GDM1 (cell line): ENCODE results near the gene RAB36.

ENCODE experiments used
- DNase-seq: peaks from one replicate; lab custom pipeline; 2025; lab: John Stamatoyannopoulos, UW

Gene RAB36

DNA sequence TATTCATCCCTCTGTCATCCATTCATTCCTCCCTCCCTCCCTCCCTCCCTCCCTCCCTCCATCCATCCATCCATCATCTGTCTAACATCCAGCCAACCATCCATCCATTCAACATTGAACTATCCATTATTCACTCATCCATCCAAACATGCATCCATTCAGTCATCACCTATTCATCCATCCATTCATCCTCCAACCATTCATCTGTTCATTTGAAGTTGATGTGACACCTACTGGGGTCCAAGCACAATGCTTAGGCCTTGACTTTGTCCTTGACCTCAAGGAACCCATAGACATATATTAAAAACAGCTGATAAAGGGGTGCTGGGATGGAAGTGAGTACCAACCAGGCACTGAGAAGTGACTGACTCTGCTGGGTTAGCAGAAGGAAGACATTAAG is 61.6 kb downstream of the RAB36 start:
- no peak for DNase-seq

DNA sequence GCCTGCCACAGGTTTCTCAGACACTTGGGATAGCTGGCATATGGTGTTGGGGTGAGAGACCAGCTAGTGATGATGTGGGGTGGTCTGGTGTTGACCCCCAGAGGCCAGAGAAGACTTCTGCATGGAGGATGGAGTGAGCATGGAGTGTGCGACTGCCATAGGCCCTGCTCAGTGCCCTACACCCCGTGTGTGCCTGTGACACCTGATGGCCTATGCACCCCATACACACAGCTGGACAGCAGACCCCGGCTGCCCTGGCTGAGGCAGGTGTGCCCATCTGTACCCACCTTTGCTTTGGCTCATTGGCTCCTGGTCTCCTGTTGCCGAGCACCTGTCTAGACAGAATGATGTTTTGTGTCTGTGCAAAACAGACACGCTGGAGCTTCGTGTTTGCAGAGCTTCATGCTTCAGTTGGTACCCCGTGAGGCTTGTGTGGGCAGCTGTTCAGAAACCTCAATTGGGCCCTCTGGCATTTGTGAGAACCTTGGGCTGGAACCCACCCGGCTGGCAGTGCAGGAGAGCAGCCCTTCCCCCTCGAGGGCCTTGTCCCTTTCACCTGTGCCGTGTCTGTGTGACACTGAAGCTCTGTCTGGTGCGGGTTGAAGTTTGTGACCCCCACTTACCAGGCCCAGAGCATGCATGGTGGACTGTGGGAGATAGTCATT is 62.6 kb downstream of the RAB36 start:
- no peak for DNase-seq

DNA sequence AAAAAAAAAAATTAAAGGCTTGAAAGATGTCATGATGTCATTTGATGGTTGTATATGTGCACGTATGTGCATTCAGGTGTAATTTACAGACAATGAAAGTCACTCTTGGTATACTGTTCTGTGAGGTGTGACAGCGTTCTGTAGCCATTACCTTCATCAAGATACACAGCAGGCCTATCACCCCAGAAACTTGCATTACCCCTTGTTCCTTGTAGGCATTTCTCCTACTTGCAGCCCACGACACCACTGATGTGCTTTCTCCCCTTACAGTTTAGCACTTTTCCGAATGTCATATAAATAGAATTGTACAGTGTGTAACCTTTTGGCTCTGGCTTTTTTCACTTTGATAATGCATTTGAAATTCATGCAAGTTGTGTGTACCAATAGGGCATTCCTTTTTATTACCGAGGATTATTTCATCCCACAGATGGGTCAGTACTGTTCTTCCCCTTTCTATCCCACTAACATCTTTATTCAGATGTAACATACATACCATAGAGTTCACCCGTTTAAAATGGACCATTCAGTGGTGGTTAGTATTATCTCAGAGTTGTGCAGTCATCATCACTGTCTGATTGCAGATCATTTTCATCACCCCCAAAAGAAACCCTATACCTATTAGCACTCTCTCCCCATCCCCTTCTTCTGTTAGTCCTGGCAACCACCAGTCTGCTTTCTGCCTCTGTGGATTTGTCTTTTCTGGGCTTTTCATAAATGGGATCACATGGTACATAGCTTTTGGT is 65.3 kb downstream of the RAB36 start:
- no peak for DNase-seq

DNA sequence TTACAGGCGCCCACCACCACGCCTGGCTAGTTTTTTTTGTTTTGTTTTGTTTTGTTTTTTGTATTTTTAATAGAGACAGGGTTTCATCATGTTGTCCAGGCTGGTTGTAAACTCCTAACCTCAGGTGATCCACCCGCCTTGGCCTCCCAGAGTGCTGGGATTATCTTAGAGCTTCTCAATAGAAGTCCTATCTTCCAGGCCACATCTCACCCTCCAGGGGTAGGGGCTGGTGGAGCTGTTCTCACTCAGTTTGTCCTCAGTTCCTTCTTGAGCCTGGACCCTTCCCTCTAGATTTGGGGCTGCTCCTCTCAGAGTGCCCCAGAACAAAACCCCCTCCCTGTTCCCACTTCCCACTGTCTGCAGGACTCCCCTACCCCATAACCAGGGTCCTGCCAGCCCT is 66.3 kb downstream of the RAB36 start:
- no peak for DNase-seq

DNA sequence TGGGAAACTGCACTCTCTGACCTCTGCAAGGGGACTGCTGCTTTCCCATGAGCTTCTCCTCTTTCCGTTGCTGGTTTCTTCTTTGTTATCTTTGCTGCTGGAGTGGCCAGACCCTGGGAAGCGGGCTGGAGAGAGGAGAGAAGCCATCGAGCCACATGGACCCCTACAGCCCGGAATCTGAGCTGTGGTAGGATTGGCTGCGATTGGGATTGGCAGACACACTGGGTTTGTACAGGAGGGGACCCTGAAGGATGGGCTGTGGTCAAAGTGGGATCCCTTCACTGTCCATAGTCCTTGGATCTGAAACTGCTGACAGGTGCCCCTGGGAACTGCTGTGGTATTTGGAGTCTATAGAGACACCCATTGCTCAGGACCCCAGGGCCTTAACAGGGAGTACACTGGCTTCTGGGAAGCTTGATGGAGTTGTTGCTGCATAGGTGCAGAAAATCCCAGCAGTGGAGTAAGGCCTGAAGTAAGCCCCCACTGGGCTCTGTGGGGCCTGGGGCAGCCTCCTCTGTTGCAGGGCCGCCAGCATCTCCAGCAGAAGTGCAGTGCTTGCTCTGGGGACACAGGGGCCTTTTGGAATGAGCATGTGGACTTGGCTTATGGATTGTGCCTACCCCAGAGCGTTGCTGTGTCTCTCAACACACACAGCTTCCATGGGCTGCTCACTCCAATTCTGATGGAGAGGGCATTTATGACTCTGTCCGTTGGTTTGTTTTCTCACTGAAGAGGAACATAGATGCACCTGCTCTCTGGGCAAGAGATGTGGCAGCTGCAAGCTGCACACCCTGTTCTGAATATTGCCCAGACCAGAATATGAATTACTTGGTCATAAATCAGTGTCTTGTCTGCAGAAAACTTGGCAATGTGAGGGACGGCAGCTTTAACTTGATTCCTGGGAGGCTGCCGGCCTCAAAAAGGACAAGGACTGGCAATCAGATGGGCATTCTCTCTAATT is 67.1 kb downstream of the RAB36 start:
- no peak for DNase-seq

DNA sequence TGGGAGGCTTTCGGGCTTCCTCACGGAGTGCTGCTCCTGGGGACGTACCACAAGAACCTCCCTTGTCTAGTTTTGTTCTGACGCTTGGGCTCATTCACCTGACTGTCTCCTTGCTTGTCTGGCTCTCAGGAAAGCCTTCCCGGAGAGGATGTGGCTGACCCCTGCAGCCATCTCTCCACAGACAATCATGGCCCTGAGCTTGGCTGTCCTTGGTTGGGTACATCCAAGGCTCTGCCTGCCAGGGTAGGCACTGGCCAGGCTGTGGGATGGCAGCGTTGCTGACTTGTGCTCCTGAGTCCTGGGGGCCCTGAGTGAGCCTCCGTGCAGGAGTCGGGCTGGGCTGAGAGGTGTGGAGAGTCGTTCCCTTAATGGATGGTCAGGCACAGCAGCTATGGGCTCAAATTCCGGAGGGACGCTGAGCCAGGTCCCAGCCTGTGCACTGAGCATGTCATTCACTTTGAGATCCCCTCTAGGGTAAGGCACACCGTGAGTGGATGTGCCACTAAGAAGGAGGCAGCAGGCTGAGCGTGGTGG is 67.8 kb downstream of the RAB36 start:
- no peak for DNase-seq

DNA sequence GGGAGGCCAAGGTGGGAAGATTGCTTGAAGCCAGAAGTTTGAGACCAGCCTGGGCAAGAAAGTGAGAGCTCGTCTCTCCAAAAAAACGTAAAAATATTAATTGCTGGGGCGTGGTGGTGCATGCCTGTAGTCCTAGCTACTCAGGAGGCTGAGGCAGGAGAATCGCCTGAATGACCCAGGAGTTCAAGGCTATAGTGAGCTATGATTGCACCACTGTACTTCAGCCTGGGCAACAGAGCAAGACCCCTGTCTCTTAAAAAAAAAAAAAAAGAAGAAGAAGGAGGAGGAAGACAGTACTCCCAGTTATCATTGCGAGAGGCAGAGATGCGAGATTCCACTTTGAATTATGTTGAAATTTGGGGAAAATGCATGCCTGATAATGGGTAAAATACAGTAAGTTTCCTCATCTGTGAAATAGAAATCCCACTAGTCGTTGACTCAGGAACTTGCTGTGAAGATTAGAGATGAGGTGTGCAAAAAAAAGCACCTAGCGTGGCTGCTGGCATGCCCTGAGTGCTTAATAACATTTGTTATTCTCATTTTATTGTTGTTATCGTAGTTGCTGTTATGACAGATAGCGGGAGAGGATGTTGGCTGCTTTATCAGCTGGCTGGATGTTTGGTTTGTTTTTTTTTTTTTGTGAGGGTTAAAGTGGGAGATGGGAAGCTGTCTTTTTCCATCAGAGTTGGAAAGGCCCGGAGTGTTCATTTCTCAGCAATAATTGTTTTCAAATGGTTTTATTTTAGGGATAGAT is 68.5 kb downstream of the RAB36 start:
- no peak for DNase-seq
